ENCODE data around the gene SH2D6. TPM values are rescaled to one million over a fixed set of nuclear protein-coding genes. Genes with fewer than 3 reads are reported as not detected.

Gene SH2D6
- total RNA-seq, 2 donors from 2014 or later = 0.24 to 0.81 TPM

- H3K27me3 Mint-ChIP-seq = no peaks in the 10 kb centered on the region
- H3K27ac Mint-ChIP-seq = peak overlapping the region; percentile 80 to 93
- no peaks in the 10 kb centered on the region for H3K9me3 Mint-ChIP-seq
- no peaks in the 10 kb centered on the region for H3K36me3 Mint-ChIP-seq
- ATAC-seq = no peak
- peaks cover 25% of the 10 kb centered on the region in 2 donors for H3K4me1 Mint-ChIP-seq (ENCODE audit: low read depth in 2 of 2)
- H3K4me3 Mint-ChIP-seq = peak overlapping the region; percentile 64
- DNase-seq (ENCODE audit: low spot score) = no peak
Measured at GRCh38 chr2:85421260-85422071, 3.0 kb downstream of the SH2D6 start.

GRCh38 chr2:85422072-85422457 lies 3.6 kb downstream of the SH2D6 start:
- Mint-ChIP-seq H3K27me3 (no peaks in the 10 kb centered on the region), H3K36me3 (no peaks in the 10 kb centered on the region), H3K4me1 (ENCODE audit: low read depth in 2 of 2) (peaks cover 25% of the 10 kb centered on the region in 2 donors), H3K9me3 (no peaks in the 10 kb centered on the region), H3K4me3 (no peak overlapping the region), H3K27ac (peak overlapping the region in 1 of 2 donors; percentile 93)
- no peak for DNase-seq (ENCODE audit: low spot score)
- ATAC-seq = no peak

GRCh38 chr2:85423525-85423924 lies 5.0 kb downstream of the SH2D6 start:
- Mint-ChIP-seq H3K9me3 (no peaks in the 10 kb centered on the region), H3K36me3 (no peaks in the 10 kb centered on the region), H3K4me1 (ENCODE audit: low read depth in 2 of 2) (peaks cover 25% of the 10 kb centered on the region in 2 donors), H3K4me3 (no peak overlapping the region), H3K27ac (no peak overlapping the region), H3K27me3 (no peaks in the 10 kb centered on the region)
- ATAC-seq (no peak), DNase-seq (ENCODE audit: low spot score) (no peak)

GRCh38 chr2:85425588-85425987 lies 7.1 kb downstream of the SH2D6 start:
- Mint-ChIP-seq H3K27ac (no peak overlapping the region), H3K4me3 (no peak overlapping the region), H3K4me1 (ENCODE audit: low read depth in 2 of 2) (peaks cover 12 to 14% of the 10 kb centered on the region in 2 donors), H3K27me3 (no peaks in the 10 kb centered on the region), H3K36me3 (no peaks in the 10 kb centered on the region), H3K9me3 (no peaks in the 10 kb centered on the region)
- no peak for ATAC-seq
- DNase-seq (ENCODE audit: low spot score) = no peak

GRCh38 chr2:85427300-85427835 lies 8.9 kb downstream of the SH2D6 start:
- no peaks in the 10 kb centered on the region for H3K36me3 Mint-ChIP-seq
- no peaks in the 10 kb centered on the region for H3K4me1 Mint-ChIP-seq (ENCODE audit: low read depth in 2 of 2)
- H3K4me3 Mint-ChIP-seq = no peak overlapping the region
- H3K27ac Mint-ChIP-seq = no peak overlapping the region
- no peak for ATAC-seq
- DNase-seq (ENCODE audit: low spot score) = no peak
- no peaks in the 10 kb centered on the region for H3K27me3 Mint-ChIP-seq
- no peaks in the 10 kb centered on the region for H3K9me3 Mint-ChIP-seq

GRCh38 chr2:85428343-85428881 lies 9.9 kb downstream of the SH2D6 start:
- Mint-ChIP-seq H3K36me3 (no peaks in the 10 kb centered on the region), H3K27me3 (no peaks in the 10 kb centered on the region), H3K27ac (no peak overlapping the region), H3K9me3 (no peaks in the 10 kb centered on the region), H3K4me1 (ENCODE audit: low read depth in 2 of 2) (no peaks in the 10 kb centered on the region), H3K4me3 (no peak overlapping the region)
- ATAC-seq (no peak), DNase-seq (ENCODE audit: low spot score) (no peak)

- no peaks in the 10 kb centered on the region for H3K9me3 Mint-ChIP-seq
- H3K27me3 Mint-ChIP-seq = no peaks in the 10 kb centered on the region
- no peak for ATAC-seq
- no peak overlapping the region for H3K27ac Mint-ChIP-seq
- DNase-seq (ENCODE audit: low spot score) = no peak
- H3K4me3 Mint-ChIP-seq = no peak overlapping the region
- no peaks in the 10 kb centered on the region for H3K36me3 Mint-ChIP-seq
- H3K4me1 Mint-ChIP-seq (ENCODE audit: low read depth in 2 of 2) = no peaks in the 10 kb centered on the region
Measured at GRCh38 chr2:85429213-85429923, 10.9 kb downstream of the SH2D6 start.

GRCh38 chr2:85429924-85430289 lies 11.4 kb downstream of the SH2D6 start:
- Mint-ChIP-seq H3K27me3 (no peaks in the 10 kb centered on the region), H3K9me3 (no peaks in the 10 kb centered on the region), H3K27ac (no peak overlapping the region), H3K4me3 (no peak overlapping the region), H3K36me3 (no peaks in the 10 kb centered on the region), H3K4me1 (ENCODE audit: low read depth in 2 of 2) (no peaks in the 10 kb centered on the region)
- DNase-seq (ENCODE audit: low spot score) (no peak), ATAC-seq (peak in 1 of 2 donors; percentile 17)

- Mint-ChIP-seq H3K4me3 (no peak overlapping the region), H3K4me1 (ENCODE audit: low read depth in 2 of 2) (no peaks in the 10 kb centered on the region), H3K27ac (no peak overlapping the region), H3K9me3 (no peaks in the 10 kb centered on the region), H3K27me3 (no peaks in the 10 kb centered on the region), H3K36me3 (no peaks in the 10 kb centered on the region)
- no peak for ATAC-seq
- no peak for DNase-seq (ENCODE audit: low spot score)
Measured at GRCh38 chr2:85430752-85431569, 12.4 kb downstream of the SH2D6 start.

- no peaks in the 10 kb centered on the region for H3K4me1 Mint-ChIP-seq (ENCODE audit: low read depth in 2 of 2)
- H3K4me3 Mint-ChIP-seq = no peak overlapping the region
- no peaks in the 10 kb centered on the region for H3K9me3 Mint-ChIP-seq
- no peak overlapping the region for H3K27ac Mint-ChIP-seq
- ATAC-seq (no peak), DNase-seq (ENCODE audit: low spot score) (no peak)
- no peaks in the 10 kb centered on the region for H3K27me3 Mint-ChIP-seq
- H3K36me3 Mint-ChIP-seq = no peaks in the 10 kb centered on the region
Measured at GRCh38 chr2:85431570-85432205, 13.2 kb downstream of the SH2D6 start.

- Mint-ChIP-seq H3K36me3 (no peaks in the 10 kb centered on the region), H3K27me3 (no peaks in the 10 kb centered on the region), H3K4me1 (ENCODE audit: low read depth in 2 of 2) (peaks cover 7 to 8% of the 10 kb centered on the region in 2 donors), H3K9me3 (no peaks in the 10 kb centered on the region), H3K27ac (no peak overlapping the region), H3K4me3 (no peak overlapping the region)
- ATAC-seq = no peak
- DNase-seq (ENCODE audit: low spot score) = no peak
Measured at GRCh38 chr2:85433511-85434089, 15.1 kb downstream of the SH2D6 start.

- DNase-seq (ENCODE audit: low spot score) (no peak), ATAC-seq (no peak)
- H3K36me3 Mint-ChIP-seq = no peaks in the 10 kb centered on the region
- no peak overlapping the region for H3K4me3 Mint-ChIP-seq
- H3K9me3 Mint-ChIP-seq = no peaks in the 10 kb centered on the region
- no peaks in the 10 kb centered on the region for H3K27me3 Mint-ChIP-seq
- H3K4me1 Mint-ChIP-seq (ENCODE audit: low read depth in 2 of 2) = peaks cover 7 to 8% of the 10 kb centered on the region in 2 donors
- H3K27ac Mint-ChIP-seq = no peak overlapping the region
Measured at GRCh38 chr2:85434696-85435095, 16.2 kb downstream of the SH2D6 start.
